ENCODE measurements around the gene SNX9.

The SNX9 gene

GRCh38 chr6:157804448-157805327 lies 18.4 kb upstream of the SNX9 start:
- DNase-seq = no peak

GRCh38 chr6:157806131-157806855 lies 16.8 kb upstream of the SNX9 start:
- no peak for DNase-seq

- DNase-seq = no peak
These were observed 16.2 kb upstream of the SNX9 start for GRCh38 chr6:157806856-157807215.

- no peak for DNase-seq
These were observed 14.6 kb upstream of the SNX9 start for GRCh38 chr6:157808405-157808950.

- DNase-seq = no peak
These were observed 13.4 kb upstream of the SNX9 start for GRCh38 chr6:157809613-157810012.

- no peak for DNase-seq
These were observed 11.9 kb upstream of the SNX9 start for GRCh38 chr6:157811137-157811475.

- no peak for DNase-seq
These were observed 11.4 kb upstream of the SNX9 start for GRCh38 chr6:157811476-157812173.

GRCh38 chr6:157812425-157813171 lies 10.4 kb upstream of the SNX9 start:
- no peak for DNase-seq

GRCh38 chr6:157813191-157813590 lies 9.9 kb upstream of the SNX9 start:
- DNase-seq = no peak

GRCh38 chr6:157813750-157814455 lies 9.1 kb upstream of the SNX9 start:
- DNase-seq = no peak

- no peak for DNase-seq
These were observed 8.2 kb upstream of the SNX9 start for GRCh38 chr6:157814883-157815282.

- DNase-seq = no peak
These were observed 1.6 kb upstream of the SNX9 start for GRCh38 chr6:157821342-157822033.

GRCh38 chr6:157822245-157823000 lies 623 bp upstream of the SNX9 start:
- DNase-seq = peak; percentile 35 to 45

- peak; percentile 75 to 84 for DNase-seq
These were observed 703 bp downstream of the SNX9 start for GRCh38 chr6:157823528-157824370.

GRCh38 chr6:157825243-157825904 lies 2.3 kb downstream of the SNX9 start:
- DNase-seq = no peak

- no peak for DNase-seq
These were observed 7.4 kb downstream of the SNX9 start for GRCh38 chr6:157830354-157831017.

GRCh38 chr6:157831018-157831369 lies 7.9 kb downstream of the SNX9 start:
- DNase-seq = no peak

GRCh38 chr6:157831424-157832249 lies 8.6 kb downstream of the SNX9 start:
- DNase-seq = no peak

All from stimulated activated CD4-positive, alpha-beta T cell treated with anti-CD3 and anti-CD28 coated beads, Interleukin-2, amount 100 ng/mL, for 24 hours (primary cell).